ENCODE results near the gene ZFP57.

- TF ChIP-seq EZH2phosphoT487 (IDR thresholded peaks at IDR 0.05; ENCODE audit: borderline replicate concordance, low read length) (no peak), CTCF (conservative IDR thresholded peaks at IDR 0.05; ENCODE audit: low read depth, low read length) (no peak)
Measured at GRCh38 chr6:29680904-29681303, at the start of gene ZFP57.
